ENCODE results near the gene UVRAG.

UVRAG gene

GRCh38 chr11:75900848-75901247 is 85.8 kb downstream of the UVRAG start:
- Histone ChIP-seq H3K27me3 (ENCODE audit: insufficient read depth, poor library complexity, severe bottlenecking) (no peaks in the 10 kb centered on the region), H3K4me3 (replicated peaks; ENCODE audit: insufficient read depth, low read length) (no peak overlapping the region), H3K27ac (replicated peaks) (no peak overlapping the region)
- TF ChIP-seq SPI1 (IDR thresholded peaks at IDR 0.05; ENCODE audit: borderline replicate concordance, low read depth) (no peak), GABPA (IDR thresholded peaks at IDR 0.05; ENCODE audit: low read depth) (no peak), POLR2AphosphoS5 (IDR thresholded peaks at IDR 0.05; ENCODE audit: low read depth) (no peak), CTCF (IDR thresholded peaks at IDR 0.05; ENCODE audit: insufficient read depth, low read length) (no peak), REST (IDR thresholded peaks at IDR 0.05; ENCODE audit: insufficient replicate concordance, low read depth) (no peak)
- DNase-seq (ENCODE audit: low read depth in 1 of 2, low spot score in 1 of 2): no peak

- Histone ChIP-seq H3K27me3 (ENCODE audit: insufficient read depth, poor library complexity, severe bottlenecking) (no peaks in the 10 kb centered on the region), H3K27ac (replicated peaks) (no peak overlapping the region), H3K4me3 (replicated peaks; ENCODE audit: insufficient read depth, low read length) (no peak overlapping the region)
- no peak for TF ChIP-seq REST (IDR thresholded peaks at IDR 0.05; ENCODE audit: insufficient replicate concordance, low read depth)
- no peak for TF ChIP-seq POLR2AphosphoS5 (IDR thresholded peaks at IDR 0.05; ENCODE audit: low read depth)
- TF ChIP-seq CTCF (IDR thresholded peaks at IDR 0.05; ENCODE audit: insufficient read depth, low read length): no peak
- no peak for TF ChIP-seq SPI1 (IDR thresholded peaks at IDR 0.05; ENCODE audit: borderline replicate concordance, low read depth)
- TF ChIP-seq GABPA (IDR thresholded peaks at IDR 0.05; ENCODE audit: low read depth): no peak
- no peak for DNase-seq (ENCODE audit: low read depth in 1 of 2, low spot score in 1 of 2)
Observed at GRCh38 chr11:75902631-75903030, 87.6 kb downstream of the UVRAG start.

GRCh38 chr11:75903276-75903675 is 88.3 kb downstream of the UVRAG start:
- TF ChIP-seq POLR2AphosphoS5 (IDR thresholded peaks at IDR 0.05; ENCODE audit: low read depth): no peak
- H3K27ac ChIP-seq (replicated peaks): no peak overlapping the region
- no peak for DNase-seq (ENCODE audit: low read depth in 1 of 2, low spot score in 1 of 2)

GRCh38 chr11:75905434-75905833 is 90.4 kb downstream of the UVRAG start:
- H3K27me3 ChIP-seq (ENCODE audit: insufficient read depth, poor library complexity, severe bottlenecking): no peaks in the 10 kb centered on the region
- no peak for TF ChIP-seq POLR2AphosphoS5 (IDR thresholded peaks at IDR 0.05; ENCODE audit: low read depth)
- TF ChIP-seq REST (IDR thresholded peaks at IDR 0.05; ENCODE audit: insufficient replicate concordance, low read depth): no peak
- TF ChIP-seq GABPA (IDR thresholded peaks at IDR 0.05; ENCODE audit: low read depth): no peak
- no peak for TF ChIP-seq SPI1 (IDR thresholded peaks at IDR 0.05; ENCODE audit: borderline replicate concordance, low read depth)
- DNase-seq (ENCODE audit: low read depth in 1 of 2, low spot score in 1 of 2): no peak
- no peak overlapping the region for H3K27ac ChIP-seq (replicated peaks)
- H3K4me3 ChIP-seq (replicated peaks; ENCODE audit: insufficient read depth, low read length): no peak overlapping the region

More at GRCh38 chr11:75903276-75903675, 88.3 kb downstream of the UVRAG start:
- Histone ChIP-seq H3K27me3 (ENCODE audit: insufficient read depth, poor library complexity, severe bottlenecking) (no peaks in the 10 kb centered on the region), H3K4me3 (replicated peaks; ENCODE audit: insufficient read depth, low read length) (no peak overlapping the region)

All from HL-60 (cell line).